Upper lobe of left lung (tissue), 4 donors: Measurements from ENCODE around the gene PARVG.

ENCODE experiments used
- EP300 ChIP-seq, 4 donors: sonication (generic); formaldehyde crosslinking; IDR thresholded peaks; one replicate each; pipeline ENCODE4 v1.5.1; 2017; ENCODE audit warnings: antibody characterized with exemption in 4 of 4, control low read depth in 2 of 4
- POLR2A ChIP-seq, 4 donors: fragments of 450-650 bp; IDR thresholded peaks; one replicate each; pipeline ENCODE4 v1.5.1; 2016 to 2017; ENCODE audit warnings: antibody characterized with exemption in 4 of 4, mild to moderate bottlenecking in 2 of 4
- POLR2AphosphoS5 ChIP-seq, 2 donors: sonication (generic); formaldehyde crosslinking; IDR thresholded peaks; one replicate each; pipeline ENCODE4 v1.5.1; 2017; ENCODE audit warnings: antibody characterized with exemption in 2 of 2
- TF ChIP-seq, protein P1 (sequence below), 6 experiments: fragments of 450-650 bp in 4 of 6; fragments of 200-600 bp in 2 of 6; sonication (generic) in 2 of 6; IDR thresholded peaks; one replicate each; pipeline ENCODE4 v1.5.1; 2016 to 2019; ENCODE audit warnings: antibody characterized with exemption in 6 of 6

DNA sequence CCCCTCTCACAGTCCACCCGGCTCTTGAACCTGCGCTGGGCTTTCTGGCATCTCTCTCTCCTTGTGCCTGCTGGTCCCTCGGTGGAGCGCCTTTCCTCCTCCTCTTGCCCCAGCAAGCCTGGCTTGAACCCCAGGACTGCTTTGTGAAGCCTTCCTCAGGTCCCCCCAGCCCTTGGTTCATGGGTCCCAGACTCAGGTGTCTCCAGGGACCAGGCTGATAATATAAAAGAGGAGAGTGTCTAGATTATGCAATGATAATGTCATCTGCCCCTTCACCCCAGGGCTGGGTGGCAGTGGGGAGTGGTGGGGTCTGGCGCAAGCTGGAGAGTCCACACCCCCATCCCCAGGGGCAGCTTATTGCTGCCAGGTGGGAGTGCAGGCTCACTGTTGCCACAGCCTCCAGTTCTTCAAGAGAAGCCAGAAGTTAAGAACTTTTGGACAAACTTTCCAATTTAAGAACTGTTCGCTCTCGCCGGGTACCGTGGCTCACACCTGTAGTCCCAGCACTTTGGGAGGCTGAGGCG lies 36.6 kb upstream of the PARVG start:
- TF ChIP-seq, protein P1, sequence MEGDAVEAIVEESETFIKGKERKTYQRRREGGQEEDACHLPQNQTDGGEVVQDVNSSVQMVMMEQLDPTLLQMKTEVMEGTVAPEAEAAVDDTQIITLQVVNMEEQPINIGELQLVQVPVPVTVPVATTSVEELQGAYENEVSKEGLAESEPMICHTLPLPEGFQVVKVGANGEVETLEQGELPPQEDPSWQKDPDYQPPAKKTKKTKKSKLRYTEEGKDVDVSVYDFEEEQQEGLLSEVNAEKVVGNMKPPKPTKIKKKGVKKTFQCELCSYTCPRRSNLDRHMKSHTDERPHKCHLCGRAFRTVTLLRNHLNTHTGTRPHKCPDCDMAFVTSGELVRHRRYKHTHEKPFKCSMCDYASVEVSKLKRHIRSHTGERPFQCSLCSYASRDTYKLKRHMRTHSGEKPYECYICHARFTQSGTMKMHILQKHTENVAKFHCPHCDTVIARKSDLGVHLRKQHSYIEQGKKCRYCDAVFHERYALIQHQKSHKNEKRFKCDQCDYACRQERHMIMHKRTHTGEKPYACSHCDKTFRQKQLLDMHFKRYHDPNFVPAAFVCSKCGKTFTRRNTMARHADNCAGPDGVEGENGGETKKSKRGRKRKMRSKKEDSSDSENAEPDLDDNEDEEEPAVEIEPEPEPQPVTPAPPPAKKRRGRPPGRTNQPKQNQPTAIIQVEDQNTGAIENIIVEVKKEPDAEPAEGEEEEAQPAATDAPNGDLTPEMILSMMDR (IDR thresholded peaks at IDR 0.05): no peak
- TF ChIP-seq POLR2A (IDR thresholded peaks at IDR 0.05) (no peak), POLR2AphosphoS5 (IDR thresholded peaks at IDR 0.05) (no peak), EP300 (IDR thresholded peaks at IDR 0.05) (no peak)
